ENCODE data around the gene CAMK2G.
"Not testable (repeated sequence)": the region's sequence is repeated elsewhere in the genome, so short reads cannot be mapped to it uniquely, and the experiment has no call there.

CAMK2G gene

DNA sequence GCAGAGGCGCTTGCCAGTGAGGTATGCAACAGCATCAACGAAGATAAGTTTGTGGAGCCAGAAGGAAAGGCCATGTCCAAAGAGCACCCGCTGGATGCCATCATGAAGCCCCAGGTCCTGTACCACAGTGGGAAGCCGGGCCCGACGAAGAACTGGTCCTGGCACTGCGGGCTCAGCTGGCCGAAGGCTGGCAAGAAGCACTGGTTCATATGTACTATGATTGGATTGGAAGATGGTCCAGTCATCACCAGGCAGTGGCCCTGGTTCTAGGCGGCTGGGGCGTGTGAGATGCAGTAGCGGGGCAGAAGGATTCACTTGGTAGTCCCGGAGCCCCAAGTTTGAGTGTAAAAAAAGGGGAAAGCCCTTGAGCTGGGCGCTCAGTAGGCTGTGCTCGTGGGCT, 66.9 kb downstream of the CAMK2G start:
- no peak for DNase-seq

DNA sequence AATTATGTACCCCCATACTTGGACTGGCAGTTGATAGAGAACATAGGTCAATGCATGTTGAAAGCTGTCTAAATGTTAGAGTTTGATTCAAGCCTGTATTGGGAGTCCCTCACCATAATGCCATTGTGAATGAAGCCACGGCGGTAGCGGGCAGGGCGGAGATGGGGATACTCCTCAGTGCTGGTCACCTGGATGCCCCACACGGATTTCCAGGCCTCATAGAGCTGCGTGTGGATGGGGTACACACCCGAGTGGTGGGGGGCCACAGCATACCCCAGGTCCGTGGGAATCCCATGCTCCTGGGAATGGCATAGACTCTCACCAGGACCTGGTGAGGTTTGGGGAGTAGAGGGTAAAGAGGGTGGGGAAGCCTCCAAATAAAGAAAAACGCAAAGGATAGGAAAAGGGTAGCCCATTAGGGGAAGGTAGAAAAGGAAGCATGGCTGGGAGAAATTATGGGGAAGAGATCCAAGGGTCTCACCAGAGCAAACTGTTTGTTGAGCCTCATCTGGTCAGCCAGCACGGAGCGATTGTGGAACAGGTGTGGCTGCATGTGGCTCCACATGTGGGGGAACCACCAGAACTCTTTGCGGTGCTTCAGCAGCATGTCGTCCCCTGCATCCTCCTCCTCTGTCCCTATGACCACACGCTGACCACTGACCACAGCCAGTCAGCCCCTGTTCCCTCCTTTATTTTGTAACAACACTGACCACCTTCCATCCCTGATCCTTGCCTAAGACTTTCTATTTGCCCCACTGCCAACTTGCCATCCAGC, 68.0 kb downstream of the CAMK2G start:
- no peak for DNase-seq

DNA sequence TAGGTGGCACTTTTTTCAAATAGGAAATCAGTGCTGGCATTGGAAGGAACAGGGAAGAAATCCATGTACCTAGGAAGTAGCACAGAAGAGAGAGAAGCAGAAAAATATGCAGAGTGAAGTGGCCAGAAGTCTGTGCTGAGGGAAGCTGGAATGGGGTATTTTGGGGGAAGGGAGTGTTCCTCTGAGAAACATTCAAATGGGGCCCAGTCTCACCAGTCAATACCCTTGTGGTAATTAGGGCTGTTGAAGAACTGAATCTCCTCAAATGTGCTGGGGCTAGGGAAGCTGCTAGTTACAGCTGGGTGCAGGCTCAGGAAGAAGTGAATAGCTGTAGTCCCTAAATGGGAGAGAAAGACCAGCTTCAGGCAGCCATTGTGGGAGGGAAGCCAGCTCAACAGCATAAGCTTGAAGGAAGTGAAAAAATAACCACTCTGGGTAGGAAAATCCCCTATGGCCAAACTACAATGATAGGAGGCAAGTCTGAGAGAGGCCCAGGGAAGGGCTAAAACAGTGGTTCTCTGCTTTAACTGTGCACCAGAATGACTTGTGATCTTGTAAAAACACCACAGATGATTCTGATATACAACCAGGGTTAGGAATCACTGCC, 70.6 kb downstream of the CAMK2G start:
- DNase-seq: no peak

DNA sequence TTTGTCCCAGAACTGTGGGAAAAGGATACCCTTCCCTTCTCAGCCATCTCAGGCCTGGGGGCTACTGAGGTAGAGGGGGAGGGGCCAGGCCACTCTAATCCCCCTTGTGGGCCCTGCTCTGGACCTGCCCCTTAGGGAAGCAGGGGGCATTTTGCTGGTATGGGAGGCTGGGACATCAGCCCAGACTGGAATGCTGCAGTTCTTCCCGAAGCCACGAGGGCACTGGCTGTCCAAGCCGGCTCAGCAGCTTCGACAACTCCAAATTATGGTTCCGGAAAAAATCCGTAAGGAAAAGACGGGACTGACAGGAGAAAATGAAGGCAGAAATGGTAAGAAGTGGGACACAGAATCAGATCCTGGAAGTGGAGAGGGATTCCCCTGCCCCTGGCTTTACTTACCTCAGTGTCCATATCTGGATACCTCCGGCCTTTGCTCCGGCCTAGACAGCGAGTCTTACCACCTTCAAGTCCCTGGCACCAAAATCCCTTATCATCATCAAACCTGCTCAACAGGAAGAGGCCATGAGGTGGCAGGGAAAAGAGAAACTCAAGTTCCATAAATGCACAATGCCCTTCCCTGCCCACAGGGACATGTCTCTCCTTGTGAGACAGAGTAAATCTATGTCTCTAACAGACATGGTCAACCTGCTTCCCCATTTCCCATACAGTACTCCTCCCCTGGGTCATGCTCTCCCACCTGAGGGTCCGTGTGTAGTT, 71.9 kb downstream of the CAMK2G start:
- DNase-seq: no peak

DNA sequence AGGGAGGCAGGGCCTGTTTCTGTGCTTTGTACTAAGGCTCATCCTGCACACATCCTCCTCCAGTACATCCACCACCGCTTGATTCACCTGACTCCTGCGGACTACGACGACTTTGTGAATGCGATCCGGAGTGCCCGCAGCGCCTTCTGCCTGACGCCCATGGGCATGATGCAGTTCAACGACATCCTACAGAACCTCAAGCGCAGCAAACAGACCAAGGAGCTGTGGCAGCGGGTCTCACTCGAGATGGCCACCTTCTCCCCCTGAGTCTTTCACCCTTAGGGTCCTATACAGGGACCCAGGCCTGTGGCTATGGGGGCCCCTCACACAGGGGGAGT, 73.1 kb downstream of the CAMK2G start:
- no peak for DNase-seq

DNA sequence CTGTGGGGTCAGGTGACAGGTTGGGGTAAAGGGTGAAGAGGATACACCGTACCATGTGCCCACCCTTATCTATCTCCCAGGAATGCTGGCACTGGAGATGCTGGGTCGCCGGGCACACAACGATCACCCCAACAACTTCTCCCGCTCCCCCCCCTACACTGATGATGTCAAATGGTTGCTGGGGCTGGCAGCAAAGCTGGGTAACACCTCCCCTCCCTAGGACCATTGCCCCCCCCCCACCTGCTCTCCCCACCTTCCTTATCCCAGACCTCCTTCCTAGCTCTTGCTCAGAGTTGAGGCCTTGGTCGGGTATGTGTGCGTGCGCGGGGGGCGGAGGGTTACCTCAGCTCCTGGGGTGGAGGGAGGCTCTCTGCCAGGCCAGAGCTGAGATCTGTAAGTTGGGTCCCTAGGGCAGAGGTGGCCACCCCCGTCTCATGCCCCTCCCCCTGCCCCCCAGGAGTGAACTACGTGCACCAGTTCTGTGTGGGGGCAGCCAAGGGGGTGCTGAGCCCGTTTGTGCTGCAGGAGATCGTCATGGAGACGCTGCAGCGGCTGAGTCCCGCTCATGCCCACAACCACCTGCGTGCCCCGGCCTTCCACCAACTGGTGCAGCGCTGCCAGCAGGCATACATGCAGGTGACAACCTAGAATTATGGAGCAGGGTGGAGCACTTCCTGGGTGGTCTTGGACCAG, 73.6 kb downstream of the CAMK2G start:
- DNase-seq: no peak

DNA sequence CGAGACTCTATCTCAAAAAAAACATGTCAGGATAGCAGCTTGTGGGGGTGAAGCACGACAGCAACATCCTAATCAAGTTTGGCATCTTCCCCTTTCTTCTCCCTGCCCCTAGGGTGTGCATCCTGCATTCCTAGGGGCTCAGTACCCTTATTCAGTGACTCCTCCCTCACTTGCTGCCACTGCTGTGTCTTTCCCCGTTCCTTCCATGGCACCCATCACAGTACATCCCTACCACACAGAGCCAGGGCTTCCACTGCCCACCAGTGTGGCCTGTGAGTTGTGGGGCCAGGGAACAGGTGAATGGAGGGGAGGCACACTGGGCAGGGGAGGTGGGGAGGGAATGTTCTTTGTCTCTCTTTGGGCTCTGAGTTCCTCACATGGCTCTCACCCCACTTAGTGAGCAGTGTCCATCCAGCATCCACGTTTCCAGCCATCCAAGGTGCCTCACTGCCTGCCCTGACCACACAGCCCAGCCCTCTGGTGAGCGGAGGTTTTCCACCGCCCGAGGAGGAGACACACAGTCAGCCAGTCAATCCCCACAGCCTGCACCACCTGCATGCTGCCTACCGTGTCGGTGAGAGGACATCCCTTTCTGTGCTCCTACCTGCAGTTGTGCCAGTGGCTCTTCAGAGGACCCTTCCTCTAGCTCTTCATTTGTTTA, 74.3 kb downstream of the CAMK2G start:
- DNase-seq: no peak

DNA sequence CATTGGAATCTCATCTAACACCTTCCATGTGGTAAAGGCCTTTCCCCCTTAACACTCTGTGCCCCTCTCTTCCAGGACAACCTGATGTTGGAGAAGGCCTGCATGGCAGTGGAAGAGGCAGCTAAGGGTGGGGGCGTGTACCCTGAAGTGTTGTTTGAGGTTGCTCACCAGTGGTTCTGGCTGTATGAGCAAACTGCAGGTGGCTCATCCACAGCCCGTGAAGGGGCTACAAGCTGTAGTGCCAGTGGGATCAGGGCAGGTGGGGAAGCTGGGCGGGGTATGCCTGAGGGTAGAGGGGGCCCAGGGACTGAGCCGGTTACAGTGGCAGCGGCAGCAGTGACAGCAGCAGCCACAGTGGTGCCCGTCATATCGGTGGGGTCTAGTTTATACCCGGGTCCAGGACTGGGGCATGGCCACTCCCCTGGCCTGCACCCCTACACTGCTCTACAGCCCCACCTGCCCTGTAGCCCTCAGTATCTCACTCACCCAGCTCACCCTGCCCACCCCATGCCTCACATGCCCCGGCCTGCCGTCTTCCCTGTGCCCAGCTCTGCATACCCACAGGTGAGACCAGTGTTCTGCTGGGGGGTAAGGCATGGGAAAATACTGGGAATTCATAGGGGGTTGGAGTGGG, 75.3 kb downstream of the CAMK2G start:
- DNase-seq: no peak

DNA sequence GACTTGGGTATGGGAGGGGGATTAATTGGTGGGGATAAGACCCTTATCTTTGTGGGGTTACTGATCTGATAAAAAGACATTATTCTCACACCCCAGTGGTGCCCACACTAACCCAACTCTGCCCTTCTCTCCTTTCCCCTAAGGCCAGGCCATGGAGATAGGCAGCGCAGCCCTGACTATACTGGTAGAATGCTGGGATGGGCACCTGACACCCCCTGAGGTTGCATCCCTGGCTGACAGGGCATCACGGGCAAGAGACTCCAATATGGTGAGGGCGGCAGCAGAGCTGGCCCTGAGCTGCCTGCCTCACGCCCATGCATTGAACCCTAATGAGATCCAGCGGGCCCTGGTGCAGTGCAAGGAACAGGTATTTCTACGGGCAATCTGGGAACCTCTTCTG, 76.3 kb downstream of the CAMK2G start:
- no peak for DNase-seq

DNA sequence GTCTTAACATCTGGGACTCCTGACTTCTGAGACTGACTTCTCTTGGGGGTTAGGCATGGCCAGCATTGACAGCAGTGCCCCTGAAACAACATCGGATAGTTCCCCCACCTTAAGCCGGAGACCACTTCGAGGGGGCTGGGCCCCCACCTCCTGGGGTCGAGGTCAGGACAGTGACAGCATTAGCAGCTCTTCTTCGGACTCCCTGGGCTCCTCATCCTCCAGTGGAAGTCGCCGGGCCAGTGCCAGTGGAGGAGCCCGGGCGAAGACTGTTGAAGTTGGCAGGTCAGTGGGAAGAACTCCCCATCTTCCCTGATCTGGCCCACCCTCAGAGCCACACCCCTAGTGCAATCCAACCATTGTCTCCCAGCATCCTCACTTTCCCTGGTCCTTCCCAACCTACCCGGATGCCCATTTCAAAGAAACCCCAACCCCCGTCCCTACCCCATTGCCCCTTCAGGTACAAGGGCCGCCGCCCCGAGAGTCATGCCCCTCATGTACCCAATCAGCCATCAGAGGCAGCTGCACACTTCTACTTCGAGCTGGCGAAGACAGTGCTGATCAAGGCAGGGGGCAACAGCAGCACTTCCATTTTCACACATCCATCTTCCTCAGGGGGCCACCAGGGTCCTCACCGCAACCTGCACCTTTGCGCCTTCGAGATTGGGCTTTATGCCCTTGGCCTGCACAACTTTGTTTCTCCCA, 76.9 kb downstream of the CAMK2G start:
- DNase-seq: no peak

DNA sequence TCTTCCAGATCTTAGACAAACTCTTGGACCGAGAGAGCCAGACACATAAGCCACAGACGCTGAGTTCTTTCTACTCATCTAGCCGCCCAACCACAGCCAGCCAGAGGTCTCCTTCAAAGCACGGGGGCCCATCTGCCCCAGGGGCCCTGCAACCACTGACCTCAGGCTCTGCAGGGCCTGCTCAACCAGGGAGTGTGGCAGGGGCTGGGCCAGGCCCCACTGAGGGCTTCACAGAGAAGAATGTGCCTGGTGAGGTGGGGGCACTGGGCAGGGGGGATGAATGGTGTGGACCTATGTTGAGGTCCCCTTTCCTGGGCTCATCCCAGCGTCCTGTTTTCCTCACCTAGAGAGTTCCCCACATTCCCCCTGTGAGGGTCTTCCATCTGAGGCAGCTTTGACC, 77.6 kb downstream of the CAMK2G start:
- DNase-seq: no peak

DNA sequence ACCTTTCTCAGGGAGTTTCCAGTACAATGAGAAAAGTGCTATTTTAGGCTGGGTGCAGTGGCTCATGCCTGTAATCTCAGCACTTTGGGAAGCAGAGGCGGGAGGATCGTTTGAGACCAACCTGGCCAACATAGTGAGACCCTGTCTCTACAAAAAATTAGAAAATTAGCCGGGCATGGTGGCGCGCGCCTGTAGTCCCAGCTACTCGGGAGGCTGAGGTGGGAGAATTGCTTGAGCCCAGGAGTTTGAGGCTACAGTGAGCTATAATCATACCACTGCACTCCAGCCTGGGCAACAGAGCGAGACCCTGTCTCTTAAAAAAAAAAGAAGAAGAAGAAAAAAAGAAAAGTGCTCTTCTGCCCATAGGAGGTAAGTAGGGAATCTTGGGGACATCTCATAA, 78.3 kb downstream of the CAMK2G start:
- DNase-seq: not testable (repeated sequence)

DNA sequence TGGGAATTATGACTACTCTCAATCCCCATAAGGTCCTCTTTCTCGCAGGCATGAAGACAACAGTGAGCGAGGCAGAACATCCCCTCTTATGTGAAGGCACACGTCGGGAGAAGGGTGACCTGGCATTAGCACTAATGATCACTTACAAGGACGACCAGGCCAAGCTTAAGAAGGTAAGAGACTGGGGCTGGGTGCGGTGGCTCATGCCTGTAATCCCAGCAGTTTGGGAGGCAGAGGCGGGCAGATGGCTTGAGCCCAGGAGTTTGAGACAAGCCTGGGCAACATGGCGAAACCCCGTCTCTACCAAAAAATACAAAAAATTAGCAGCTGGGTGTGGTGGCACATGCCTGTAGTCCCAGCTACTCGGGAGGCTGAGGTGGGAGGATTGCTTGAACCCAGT, 78.9 kb downstream of the CAMK2G start:
- DNase-seq: not testable (repeated sequence)

DNA sequence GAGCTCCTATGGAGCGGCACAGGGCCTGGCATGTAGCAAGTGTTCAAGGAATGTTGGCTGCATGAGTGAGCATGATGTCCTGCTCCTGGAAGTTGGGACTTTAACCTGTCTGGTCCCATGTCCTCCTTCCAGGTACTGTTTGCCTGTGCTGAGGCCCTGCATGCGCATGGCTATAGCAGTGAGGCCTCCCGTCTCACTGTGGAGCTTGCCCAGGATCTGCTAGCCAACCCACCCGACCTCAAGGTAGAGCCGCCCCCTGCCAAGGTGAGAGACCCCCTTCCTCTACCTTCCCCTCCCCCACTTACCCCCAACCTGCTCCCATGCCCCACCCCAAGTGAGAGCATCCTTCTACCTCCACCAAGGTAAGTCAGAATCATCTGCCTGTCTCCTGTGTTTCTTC, 80.9 kb downstream of the CAMK2G start:
- DNase-seq: no peak

DNA sequence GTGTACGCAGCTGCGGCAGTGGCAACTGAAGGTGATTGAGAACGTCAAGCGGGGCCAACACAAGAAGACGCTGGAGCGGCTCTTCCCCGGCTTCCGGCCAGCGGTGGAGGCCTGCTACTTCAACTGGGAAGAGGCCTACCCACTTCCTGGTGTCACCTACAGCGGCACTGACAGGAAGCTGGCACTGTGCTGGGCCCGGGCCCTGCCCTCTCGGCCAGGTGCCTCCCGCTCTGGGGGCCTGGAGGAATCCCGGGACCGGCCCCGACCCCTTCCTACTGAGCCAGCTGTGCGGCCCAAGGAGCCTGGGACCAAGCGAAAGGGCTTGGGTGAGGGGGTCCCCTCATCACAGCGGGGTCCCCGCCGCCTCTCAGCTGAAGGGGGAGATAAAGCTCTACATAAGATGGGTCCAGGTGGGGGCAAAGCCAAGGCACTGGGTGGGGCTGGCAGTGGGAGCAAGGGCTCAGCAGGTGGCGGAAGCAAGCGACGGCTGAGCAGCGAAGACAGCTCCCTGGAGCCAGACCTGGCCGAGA, 82.4 kb downstream of the CAMK2G start:
- DNase-seq: no peak

DNA sequence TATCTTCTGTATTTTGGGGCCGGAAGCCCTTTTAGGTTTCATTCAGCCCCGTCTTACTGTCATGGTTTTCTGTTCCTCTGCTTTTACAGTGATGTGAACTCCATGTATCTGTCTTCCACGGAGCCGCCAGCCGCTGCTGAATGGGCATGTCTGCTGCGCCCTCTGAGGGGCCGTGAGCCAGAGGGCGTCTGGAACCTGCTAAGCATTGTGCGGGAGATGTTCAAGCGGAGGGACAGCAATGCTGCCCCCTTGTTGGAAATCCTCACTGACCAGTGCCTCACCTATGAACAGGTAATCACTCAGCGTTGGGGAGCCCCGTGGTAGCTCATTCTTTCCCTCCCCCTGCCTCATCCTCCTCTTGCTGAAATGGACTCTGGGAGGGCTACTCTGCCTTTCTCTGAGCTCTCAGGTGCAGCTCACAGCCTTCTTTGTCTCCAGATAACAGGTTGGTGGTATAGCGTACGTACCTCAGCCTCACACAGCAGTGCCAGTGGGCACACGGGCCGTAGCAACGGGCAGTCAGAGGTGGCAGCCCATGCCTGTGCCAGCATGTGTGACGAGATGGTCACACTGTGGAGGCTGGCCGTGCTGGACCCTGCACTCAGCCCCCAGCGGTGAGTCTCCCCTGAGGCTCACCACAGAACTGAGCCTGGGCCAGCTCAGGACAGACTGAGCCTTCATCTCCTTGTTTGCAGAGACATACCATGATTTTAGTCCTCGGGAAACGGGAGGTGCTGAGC, 83.3 kb downstream of the CAMK2G start:
- DNase-seq: no peak

DNA sequence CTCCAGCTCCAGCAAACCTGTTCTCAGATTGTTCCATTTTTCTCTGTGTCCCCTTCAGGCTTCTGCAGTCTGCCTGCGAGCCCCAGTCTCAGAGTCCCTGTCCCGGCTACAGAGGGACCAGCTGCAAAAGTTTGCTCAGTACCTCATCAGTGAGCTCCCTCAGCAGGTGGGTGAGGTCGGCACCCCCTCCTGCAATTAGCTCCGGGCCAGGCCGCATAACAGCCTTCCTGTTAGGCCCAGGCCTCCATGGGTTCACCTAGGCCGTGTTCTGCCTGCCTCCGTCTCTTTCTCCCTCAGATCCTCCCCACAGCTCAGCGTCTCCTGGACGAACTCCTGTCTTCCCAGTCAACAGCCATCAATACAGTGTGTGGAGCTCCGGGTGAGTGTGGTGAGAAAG, 84.7 kb downstream of the CAMK2G start:
- no peak for DNase-seq

DNA sequence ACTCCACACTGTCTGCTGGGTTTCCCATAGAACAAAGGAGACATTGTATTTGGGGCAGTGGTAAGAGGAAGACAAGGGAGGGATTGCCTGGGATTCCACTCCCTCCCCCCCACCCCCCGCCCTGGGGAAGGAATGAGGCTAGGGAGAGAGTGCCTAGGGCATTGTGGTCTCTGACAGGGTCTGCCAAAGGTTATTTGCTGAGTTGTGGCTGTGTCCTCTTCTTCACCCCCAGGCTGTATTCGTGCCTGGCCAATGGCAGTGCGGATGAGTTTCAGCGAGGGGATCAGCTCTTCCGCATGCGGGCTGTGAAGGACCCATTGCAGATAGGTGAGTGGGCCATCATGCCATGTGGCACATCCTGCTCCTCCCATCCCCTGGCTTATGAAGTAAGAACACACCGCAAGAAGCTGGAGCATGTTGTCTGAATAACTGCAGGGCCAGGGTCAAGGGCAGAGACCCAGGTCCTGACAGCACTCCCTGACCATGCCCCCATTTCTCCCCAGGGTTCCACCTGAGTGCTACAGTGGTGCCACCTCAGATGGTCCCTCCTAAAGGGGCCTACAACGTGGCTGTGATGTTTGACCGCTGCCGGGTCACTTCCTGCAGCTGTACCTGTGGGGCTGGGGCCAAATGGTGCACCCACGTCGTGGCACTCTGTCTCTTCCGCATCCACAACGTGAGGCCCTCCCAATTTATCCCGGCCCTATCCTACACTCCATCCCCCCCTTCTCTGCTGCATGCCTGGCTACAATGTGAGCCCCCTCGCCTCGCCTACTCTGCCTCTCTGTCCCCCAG, 85.3 kb downstream of the CAMK2G start:
- DNase-seq: no peak

DNA sequence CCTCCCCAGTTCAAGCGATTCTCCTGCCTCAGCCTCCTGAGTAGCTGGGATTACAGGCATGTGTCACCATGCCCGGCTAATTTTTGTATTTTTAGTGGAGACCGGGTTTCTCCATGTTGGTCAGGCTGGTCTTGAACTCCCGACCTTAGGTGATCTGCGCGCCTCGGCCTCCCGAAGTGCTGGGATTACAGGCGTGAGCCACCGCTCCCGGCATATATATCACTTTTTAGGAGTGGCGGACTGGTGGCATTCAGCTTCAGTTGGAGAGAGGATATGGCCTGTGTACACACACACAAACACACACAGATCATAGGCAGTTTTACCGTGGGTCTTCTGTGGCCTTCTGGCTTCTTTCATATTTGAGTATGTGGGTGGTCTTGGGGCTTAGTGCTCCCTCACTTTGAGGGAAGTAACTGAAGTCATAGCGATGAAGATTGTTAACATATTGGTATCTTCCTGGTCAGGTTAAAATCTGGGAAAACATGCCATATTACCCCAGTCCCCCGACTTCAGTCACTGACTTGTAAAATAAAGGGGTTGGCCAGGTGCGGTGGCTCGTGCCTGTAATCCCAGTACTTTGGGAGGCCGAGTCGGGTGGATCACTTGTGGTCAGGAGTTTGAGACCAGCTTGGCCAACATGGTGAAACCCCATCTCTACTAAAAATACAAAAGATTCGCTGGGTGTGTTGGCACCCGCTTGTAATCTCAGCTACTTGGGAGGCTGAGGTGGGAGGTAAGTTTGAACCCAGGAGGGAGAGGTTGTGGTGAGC, 87.1 kb downstream of the CAMK2G start:
- not testable (repeated sequence) for DNase-seq
